PC-9 (cell line): ENCODE data around the gene ADGRG4. TPM values are rescaled to one million over a fixed set of nuclear protein-coding genes. Genes with fewer than 3 reads are reported as not detected.

ENCODE experiments used
- BruUV-seq: library from RNA; stranded (reverse); fragments of 400-500 nt; replicated peaks from 2 replicates; lab custom pipeline; 2021; lab: Mats Ljungman, UMichigan
- CTCF ChIA-PET: fragments of 300-600 bp; sonication (Branson Sonifier 250); formaldehyde crosslinking; loops from one replicate; lab custom pipeline; 2022; ENCODE audit warnings: antibody characterized with exemption; lab: Charles Lee
- POLR2A ChIA-PET: fragments of 300-600 bp; sonication (Branson Sonifier 250); formaldehyde crosslinking; loops from one replicate; lab custom pipeline; 2022; ENCODE audit warnings: antibody characterized with exemption; ENCODE audit not compliant: unreplicated experiment; lab: Charles Lee
- DNase-seq, 2 experiments: peaks; one replicate each; pipeline versions ENCODE4 v3.0.0 to v3.0.0-alpha.2; 2015 to 2022; ENCODE audit warnings: mixed read lengths in 1 of 2
- H2AFZ ChIP-seq: fragments of 200-600 bp; sonication (generic); 2 replicates; pipeline ENCODE4 v1.8.1; 2017; ENCODE audit warnings: antibody characterized with exemption
- H3F3A ChIP-seq: fragments of 200-600 bp; sonication (generic); 2 replicates; pipeline ENCODE4 v1.8.1; 2017; ENCODE audit warnings: antibody characterized with exemption, mild to moderate bottlenecking, low read depth; ENCODE audit not compliant: insufficient read depth
- H3K27ac ChIP-seq: fragments of 200-600 bp; sonication (generic); 2 replicates; pipeline ENCODE4 v1.6.1; 2016; ENCODE audit warnings: mixed run types
- H3K27me3 ChIP-seq: fragments of 200-600 bp; sonication (generic); 2 replicates; pipeline ENCODE4 v1.6.1; 2016; ENCODE audit warnings: low read depth, mixed run types; ENCODE audit not compliant: insufficient read depth
- H3K36me3 ChIP-seq: fragments of 200-600 bp; sonication (generic); 2 replicates; pipeline ENCODE4 v1.6.1; 2016; ENCODE audit warnings: low read depth, mixed run types
- H3K4me1 ChIP-seq: fragments of 200-600 bp; sonication (generic); replicated peaks from 2 replicates; pipeline ENCODE4 v1.6.1; 2016; ENCODE audit warnings: mixed run types; ENCODE audit not compliant: insufficient read depth
- H3K4me2 ChIP-seq: fragments of 200-600 bp; sonication (generic); 2 replicates; pipeline ENCODE4 v1.6.1; 2017; ENCODE audit warnings: mixed run types
- H3K4me3 ChIP-seq: fragments of 200-600 bp; sonication (generic); 2 replicates; pipeline ENCODE4 v1.6.1; 2016; ENCODE audit warnings: mixed run types
- H3K79me2 ChIP-seq: fragments of 200-600 bp; sonication (generic); 2 replicates; pipeline ENCODE4 v1.6.1; 2017; ENCODE audit warnings: low read depth, mixed run types
- H3K9me2 ChIP-seq: fragments of 200-600 bp; sonication (generic); 2 replicates; pipeline ENCODE4 v1.8.1; 2017; ENCODE audit warnings: mild to moderate bottlenecking; ENCODE audit not compliant: insufficient read depth
- H3K9me3 ChIP-seq: fragments of 200-600 bp; sonication (generic); 2 replicates; pipeline ENCODE4 v1.8.1; 2016; ENCODE audit warnings: low read depth; ENCODE audit not compliant: insufficient read depth
- H4K20me1 ChIP-seq: fragments of 200-600 bp; sonication (generic); 2 replicates; pipeline ENCODE4 v1.8.1; 2017; ENCODE audit not compliant: insufficient read depth
- CTCF ChIP-seq: fragments of 200-600 bp; sonication (generic); conservative IDR thresholded peaks from 2 replicates; pipeline ENCODE4 v1.6.1; 2017; ENCODE audit warnings: mixed run types, antibody characterized with exemption, mild to moderate bottlenecking, moderate library complexity
- EZH2 ChIP-seq: fragments of 200-600 bp; sonication (generic); IDR thresholded peaks from 2 replicates; pipeline ENCODE4 v1.8.0; 2017; ENCODE audit warnings: antibody characterized with exemption, low read depth
- intact Hi-C: fragments of 100-400 bp; cut with micrococcal nuclease; formaldehyde crosslinking; loops from one replicate; pipeline ENCODE4 v1.10.0; 2022; ENCODE audit not compliant: unreplicated experiment
- total RNA-seq: library from RNA; stranded (reverse); gene quantifications from 2 replicates; pipeline ENCODE4 v1.2.3, GENCODE V29; 2021

Gene ADGRG4
- total RNA-seq, 1 experiment from 2014 or later = not detected

DNA sequence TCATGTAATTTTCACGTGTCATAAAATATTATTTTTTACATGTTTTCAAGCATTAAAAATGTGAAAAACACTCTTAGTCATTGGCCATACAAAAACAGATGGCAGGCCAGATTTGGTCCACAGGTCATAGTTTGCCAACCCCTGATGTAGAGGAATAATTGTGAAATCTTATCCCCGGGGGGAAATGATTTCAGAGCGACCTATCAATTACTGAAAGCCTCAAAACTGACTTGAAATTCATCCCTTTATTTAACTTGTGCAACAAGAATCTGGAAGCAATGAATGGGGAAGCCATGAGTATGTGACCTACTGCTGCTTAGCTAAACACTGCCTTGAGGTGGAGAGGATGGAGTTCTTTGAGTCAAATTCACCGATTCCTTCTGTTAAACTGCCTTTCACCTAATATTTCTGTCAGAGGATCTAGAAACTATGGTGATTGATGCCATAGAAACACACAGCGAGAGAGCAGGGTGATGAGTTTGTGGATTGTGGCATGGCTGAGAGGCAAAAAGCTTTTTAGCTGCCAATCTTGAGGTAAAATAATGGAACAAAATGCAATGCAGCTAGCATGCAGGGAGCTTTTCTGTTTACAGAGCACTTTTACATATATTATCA lies 156.6 kb downstream of the ADGRG4 start:
- Histone ChIP-seq H3K4me1 (peaks cover 64% of the 10 kb centered on the region), H2AFZ (peak overlapping the region; percentile 40; the same call in 1 of the 2 replicates), H3K4me2 (peak overlapping the region; percentile 48), H3K36me3 (no peaks in the 10 kb centered on the region), H3K9me2 (no peaks in the 10 kb centered on the region), H3K9me3 (no peaks in the 10 kb centered on the region), H3K79me2 (no peaks in the 10 kb centered on the region), H4K20me1 (no peaks in the 10 kb centered on the region), H3K27me3 (no peaks in the 10 kb centered on the region), H3F3A (peaks cover 41% of the 10 kb centered on the region), H3K27ac (peak overlapping the region; percentile 25), H3K4me3 (no peak overlapping the region)
- ChIA-PET POLR2A (no interaction called here), CTCF (interaction anchor here (0.9 kb wide), 1 partner anchor 71 kb away, joined by 6 read pairs; no protein-coding TSS in a partner anchor)
- intact Hi-C loops = no loop called here
- TF ChIP-seq EZH2 = no peak
- no peak for TF ChIP-seq CTCF
- no TSS peak for BruUV-seq
- peak in 1 of 2 experiments; percentile 96 for DNase-seq

GRCh38 chrX:136464589-136464988 lies 163.8 kb downstream of the ADGRG4 start:
- CTCF ChIA-PET = no interaction called here
- Histone ChIP-seq H3K9me3 (peaks cover 4% of the 10 kb centered on the region; the same call in 1 of the 2 replicates), H4K20me1 (no peaks in the 10 kb centered on the region), H3K36me3 (no peaks in the 10 kb centered on the region), H3K9me2 (no peaks in the 10 kb centered on the region), H3K4me2 (no peak overlapping the region), H2AFZ (no peak overlapping the region), H3K4me1 (peaks cover 8% of the 10 kb centered on the region), H3F3A (no peaks in the 10 kb centered on the region), H3K79me2 (no peaks in the 10 kb centered on the region), H3K27me3 (no peaks in the 10 kb centered on the region), H3K4me3 (no peak overlapping the region), H3K27ac (no peak overlapping the region)
- no peak for DNase-seq
- POLR2A ChIA-PET = no interaction called here
- TF ChIP-seq CTCF (no peak), EZH2 (no peak)
- intact Hi-C loops = no loop called here
- BruUV-seq = no TSS peak

Other genes starting within 250 kb of the ADGRG4 start
- gene FHL1, start 153.4 kb upstream of the ADGRG4 start, total RNA-seq = 0.65 and 1.7 TPM in 2 replicates
- gene MAP7D3, start 49.6 kb upstream of the ADGRG4 start, total RNA-seq = 14.6 and 19.0 TPM in 2 replicates
- not detected in 2 replicates for gene BRS3, start 187.0 kb downstream of the ADGRG4 start, total RNA-seq
- gene HTATSF1, start 196.6 kb downstream of the ADGRG4 start, total RNA-seq = 64.3 and 72.4 TPM in 2 replicates
- gene VGLL1, start 231.3 kb downstream of the ADGRG4 start, total RNA-seq = 112 and 154 TPM in 2 replicates